ENCODE data around the gene HS6ST2.

Gene HS6ST2

DNA sequence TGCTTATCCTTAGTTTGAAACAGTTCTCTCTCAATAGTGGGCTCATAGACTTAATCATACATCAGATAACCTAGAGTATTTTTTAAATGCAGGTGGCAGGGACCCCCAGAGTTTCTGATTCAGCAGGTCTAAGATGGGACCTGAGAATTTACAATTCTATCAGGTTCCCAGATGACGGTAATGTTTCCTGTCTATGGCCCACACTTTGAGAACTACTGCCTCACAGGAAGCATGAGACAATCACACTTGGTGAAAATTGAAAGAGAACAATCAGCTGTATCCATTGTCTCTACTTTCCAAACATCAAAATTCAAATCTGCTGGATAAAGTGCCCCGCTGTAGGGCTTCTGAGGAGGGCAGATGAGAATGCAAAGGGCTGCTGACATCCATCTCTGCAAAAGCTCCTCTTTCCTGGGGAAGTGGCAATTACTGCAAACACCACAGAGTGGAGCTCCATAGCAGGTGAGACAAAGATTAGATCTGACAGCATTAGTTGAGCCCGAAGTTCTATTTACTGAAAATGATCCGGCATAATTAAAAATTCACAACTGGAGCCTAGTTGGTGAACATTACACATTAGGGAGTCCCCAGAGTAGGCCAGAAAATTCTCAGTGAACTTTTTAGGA is 281.8 kb downstream of the HS6ST2 start:
- DNase-seq (ENCODE audit: low read depth in 2 of 2) = no peak

DNA sequence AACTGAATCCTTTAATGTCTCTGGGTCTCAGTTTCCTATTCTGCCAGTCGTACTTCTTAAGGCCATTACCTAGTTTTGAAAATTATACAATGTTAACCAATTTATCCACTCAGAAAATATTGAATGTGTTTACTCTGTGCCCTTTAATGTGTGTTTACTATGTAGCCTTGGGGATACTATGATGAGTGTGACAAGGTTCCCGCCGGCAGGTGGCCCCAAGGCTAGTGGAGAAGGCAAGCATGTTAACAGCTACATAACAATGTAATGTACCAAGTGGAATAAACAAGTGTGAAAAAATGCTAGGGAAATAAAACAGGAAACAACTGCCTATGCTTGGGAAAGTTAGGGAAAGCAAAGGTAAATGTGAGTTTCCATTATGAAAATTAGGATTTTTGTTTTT is 282.3 kb downstream of the HS6ST2 start:
- no peak for DNase-seq (ENCODE audit: low read depth in 2 of 2)

DNA sequence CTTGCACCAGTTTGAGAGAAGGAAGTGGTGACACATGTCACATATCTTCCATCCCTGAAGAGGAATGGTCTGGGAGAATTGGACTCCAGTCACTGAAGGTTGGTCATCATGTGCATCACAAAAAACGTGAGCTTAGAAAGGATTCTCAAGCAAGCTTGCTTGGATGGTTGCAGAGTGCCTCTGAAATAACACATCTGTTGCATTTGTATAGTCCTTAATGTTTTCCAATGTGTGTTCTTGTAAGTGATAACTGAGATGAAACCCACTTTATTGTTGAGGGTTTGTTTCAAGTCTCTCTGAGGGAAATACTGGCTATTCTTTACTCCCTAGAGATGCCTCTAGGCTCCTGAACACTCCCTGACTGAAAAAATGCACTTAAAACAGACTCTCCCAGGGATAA is 285.1 kb downstream of the HS6ST2 start:
- DNase-seq (ENCODE audit: low read depth in 2 of 2) = no peak

GRCh38 chrX:132671229-132671641 is 287.2 kb downstream of the HS6ST2 start:
- no peak for DNase-seq (ENCODE audit: low read depth in 2 of 2)

GRCh38 chrX:132669142-132669541 is 289.3 kb downstream of the HS6ST2 start:
- DNase-seq (ENCODE audit: low read depth in 2 of 2) = no peak

- DNase-seq (ENCODE audit: low read depth in 2 of 2) = no peak
These were observed 290.3 kb downstream of the HS6ST2 start for GRCh38 chrX:132668178-132668577.

DNA sequence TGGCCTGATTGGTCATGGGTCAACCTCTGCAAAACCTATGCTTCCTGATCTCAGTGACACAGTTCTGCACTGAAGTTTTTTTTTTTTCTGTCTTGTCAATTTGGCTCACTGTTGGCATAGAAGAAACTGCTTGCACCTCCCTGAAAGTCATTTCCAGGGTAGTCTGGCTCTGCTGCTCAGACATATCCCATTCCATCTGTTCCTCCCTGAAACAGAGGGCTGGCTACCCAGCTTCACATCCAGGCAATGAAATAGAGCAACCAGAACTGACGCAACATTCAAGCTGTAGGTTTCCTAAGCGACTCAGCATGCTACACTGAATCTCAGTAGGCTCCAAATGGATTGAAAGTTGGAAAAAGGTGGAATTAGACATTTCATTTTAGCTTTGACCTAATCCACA is 292.8 kb downstream of the HS6ST2 start:
- DNase-seq (ENCODE audit: low read depth in 2 of 2) = no peak

DNA sequence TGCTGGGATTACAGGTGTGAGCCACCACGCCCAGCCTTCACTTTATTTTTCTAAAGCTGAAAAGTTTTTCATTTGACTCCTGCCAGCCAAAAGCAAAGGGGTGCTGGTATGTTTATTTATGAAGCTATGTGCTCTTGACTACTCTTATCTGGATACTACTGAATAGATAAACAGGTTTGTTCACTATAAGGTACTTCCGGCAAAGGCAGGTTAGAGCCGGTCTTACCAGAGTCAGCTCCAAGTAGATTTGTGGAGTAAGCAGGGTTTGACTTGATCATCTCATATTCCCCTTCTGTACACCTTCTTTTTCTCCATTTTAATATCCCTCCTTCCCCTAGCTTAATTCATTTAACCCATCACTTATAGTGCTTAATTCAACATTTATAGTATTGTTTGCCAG is 294.2 kb downstream of the HS6ST2 start:
- no peak for DNase-seq (ENCODE audit: low read depth in 2 of 2)

- DNase-seq (ENCODE audit: low read depth in 2 of 2) = no peak
These were observed 295.6 kb downstream of the HS6ST2 start for GRCh38 chrX:132662844-132663243.

DNA sequence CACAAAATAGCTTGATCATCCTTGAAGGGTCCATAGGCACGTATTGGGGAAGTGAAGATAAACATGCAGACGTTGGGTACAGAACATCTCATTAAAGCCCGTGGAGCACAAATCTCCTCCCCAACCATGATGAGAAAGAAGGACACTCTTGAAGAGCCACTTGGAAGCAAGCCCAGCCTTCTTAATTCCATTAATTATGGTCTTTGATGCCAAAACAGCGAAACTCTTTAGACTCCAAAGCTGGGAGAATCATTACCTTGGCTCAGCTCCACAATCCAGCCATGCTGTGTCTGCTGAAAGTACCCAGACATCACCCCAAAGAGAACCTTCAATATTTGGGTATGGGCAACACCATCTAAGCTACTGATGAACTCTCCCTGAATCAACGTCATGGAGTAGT is 300.6 kb downstream of the HS6ST2 start:
- DNase-seq (ENCODE audit: low read depth in 2 of 2) = no peak

DNA sequence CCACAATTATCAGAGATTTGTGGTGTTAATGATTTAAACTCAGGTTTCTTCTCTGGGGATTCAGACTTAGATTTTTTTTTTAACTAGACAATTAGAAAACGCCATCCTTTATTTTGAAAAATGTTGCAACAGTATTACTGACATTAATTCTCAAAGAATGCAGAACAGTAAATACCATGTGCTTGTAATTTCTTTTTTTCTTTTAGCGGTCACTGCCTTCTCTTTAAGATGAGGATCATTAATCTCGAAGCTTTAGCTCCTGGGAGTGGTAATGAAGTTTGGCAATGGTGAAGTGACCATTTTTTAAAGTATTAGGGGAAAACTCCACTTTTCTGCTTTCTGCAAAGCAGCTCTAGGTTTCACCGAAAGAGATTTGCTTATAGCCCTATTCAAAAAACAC is 305.6 kb downstream of the HS6ST2 start:
- DNase-seq (ENCODE audit: low read depth in 2 of 2) = no peak

DNA sequence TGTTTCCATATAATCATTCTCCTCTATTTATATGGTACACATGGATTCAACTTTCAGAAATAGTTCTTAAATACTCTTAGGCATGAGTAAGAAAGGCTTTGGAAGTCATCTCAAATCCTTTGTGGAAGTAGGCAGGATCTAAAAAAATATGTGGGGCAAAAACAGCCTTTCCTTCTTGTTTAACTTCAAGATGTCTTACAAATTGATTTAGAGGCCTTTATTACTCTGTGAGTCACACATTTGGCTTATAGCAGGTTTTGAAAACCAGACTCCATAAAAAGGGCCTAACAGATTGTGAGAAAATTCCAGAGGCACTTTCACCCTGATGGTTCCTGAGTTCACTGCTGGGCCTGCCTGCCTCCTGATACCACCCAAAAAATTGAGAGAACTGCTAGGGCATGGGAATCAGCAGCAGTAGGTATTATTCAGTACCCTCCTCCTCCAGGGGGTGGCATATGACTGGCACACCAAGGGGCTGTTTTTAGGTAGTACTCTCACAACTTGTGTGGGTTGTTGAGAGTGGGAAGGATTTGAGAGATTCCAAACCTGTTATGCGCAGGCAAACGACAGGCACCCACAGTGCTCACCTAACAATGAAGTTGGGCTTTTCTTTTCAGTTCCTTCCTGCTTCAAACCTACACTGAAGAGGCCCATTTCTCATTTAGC is 306.9 kb downstream of the HS6ST2 start:
- DNase-seq (ENCODE audit: low read depth in 2 of 2) = no peak

GRCh38 chrX:132648895-132649294 is 309.5 kb downstream of the HS6ST2 start:
- DNase-seq (ENCODE audit: low read depth in 2 of 2) = no peak

- no peak for DNase-seq (ENCODE audit: low read depth in 2 of 2)
These were observed 319.0 kb downstream of the HS6ST2 start for GRCh38 chrX:132639446-132639845.

DNA sequence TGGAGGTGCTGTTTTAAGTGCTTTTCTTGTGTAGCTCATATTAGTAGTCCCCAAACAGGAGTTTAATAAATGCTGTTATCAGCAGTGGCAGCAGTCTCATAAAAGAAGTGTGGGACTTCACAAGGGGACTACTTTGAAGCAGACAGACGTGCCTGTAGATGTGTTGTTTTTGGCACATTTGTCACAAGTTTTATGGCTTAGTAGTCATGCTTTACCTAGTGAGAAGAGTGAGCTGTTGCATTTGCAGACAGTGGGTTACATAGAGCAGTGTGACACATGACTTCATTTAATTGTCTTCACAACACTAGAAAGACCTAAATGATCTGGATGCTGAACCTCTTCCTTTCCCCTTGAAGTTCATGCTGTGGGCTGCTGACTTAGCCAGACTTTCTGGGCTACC is 320.1 kb downstream of the HS6ST2 start:
- no peak for DNase-seq (ENCODE audit: low read depth in 2 of 2)

- DNase-seq (ENCODE audit: low read depth in 2 of 2) = no peak
These were observed 322.3 kb downstream of the HS6ST2 start for GRCh38 chrX:132636080-132636479.

DNA sequence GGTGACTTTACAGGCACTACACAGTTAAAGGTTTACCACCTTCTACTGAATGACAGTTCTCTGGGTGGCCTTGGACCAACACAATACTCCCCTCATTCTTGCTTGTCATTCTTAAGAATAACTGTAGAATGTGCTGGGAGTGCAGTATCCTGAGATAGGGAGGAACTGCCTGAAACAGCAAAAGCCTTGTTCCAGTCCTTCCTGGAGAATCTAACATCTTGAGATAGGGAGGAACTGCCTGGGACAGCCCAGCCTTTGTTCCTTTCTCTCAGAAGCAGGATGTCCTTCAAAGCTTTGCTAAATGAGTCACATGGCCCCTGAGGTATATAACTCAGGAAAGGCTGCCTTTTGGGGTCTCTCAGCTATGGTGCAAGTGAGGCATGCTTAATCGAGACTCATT is 323.9 kb downstream of the HS6ST2 start:
- no peak for DNase-seq (ENCODE audit: low read depth in 2 of 2)

DNA sequence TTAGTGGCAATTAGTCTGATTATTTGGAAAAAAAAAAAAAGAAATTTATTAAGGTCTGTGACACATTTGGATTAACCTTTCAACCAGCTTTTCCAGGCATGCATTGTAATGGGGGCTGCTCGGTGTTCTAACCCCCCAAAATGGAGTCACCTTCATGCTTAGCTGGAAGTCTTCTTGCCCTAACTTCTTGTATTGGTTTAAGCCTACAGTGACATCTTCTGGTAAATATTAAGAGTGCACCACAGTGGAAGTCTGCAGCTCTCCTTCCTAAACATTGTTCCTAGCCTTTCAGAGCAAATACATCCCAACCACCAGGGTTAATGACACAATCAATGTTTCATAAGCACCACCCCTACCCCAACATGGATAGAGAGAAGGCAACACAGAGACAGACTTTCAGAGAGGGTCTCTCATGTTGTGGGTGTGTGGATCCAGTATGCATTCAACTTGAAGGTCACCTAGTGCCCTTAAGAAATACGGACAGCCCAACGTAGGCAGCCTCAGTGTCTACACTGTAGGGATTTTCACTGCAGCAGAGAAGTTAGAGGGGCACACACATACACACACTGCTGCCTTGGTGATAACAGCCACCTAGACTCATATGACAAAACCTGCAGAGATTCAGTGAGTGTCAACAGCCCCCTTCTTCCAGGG is 326.7 kb downstream of the HS6ST2 start:
- no peak for DNase-seq (ENCODE audit: low read depth in 2 of 2)

DNA sequence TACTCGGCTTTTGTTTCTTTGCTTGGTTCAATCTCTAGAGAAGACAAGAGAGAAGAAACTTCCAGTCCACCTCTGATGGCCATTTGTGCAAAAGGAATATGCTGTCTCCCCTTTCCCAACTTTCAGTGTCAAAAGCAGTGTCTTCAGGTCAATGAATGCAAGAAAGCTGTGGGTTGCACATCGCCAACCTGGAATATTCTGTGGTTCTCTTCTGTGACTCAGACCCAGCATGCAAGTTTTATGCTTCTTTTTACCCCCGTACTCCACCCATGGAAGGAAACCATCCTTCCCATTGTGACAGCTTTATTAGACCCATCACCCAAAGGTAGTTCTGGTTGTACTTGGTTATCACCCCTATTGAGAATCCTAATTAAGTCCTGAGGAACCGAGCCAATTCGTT is 334.0 kb downstream of the HS6ST2 start:
- DNase-seq (ENCODE audit: low read depth in 2 of 2) = no peak

DNA sequence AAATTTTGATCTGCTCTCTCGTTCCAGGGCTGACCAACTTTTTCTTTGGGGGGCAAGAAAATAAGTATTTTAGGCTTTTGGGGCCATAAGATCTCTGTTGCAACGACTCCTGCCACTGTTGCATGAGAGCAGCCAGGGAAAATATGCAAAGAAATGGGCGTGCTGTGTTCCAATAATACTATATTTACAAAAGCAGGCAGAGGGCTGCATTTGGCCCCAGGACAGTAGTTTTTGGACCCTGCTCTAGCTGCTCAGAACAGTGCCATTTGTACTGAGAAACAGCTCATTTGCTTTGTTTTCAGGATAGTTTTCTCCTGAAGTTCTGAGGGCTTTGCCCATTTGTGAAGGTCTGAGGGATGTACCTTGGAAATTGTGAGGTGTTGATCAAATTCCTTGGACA is 334.5 kb downstream of the HS6ST2 start:
- no peak for DNase-seq (ENCODE audit: low read depth in 2 of 2)

GRCh38 chrX:132623300-132623699 is 335.1 kb downstream of the HS6ST2 start:
- DNase-seq (ENCODE audit: low read depth in 2 of 2) = no peak

GRCh38 chrX:132622130-132622529 is 336.3 kb downstream of the HS6ST2 start:
- DNase-seq (ENCODE audit: low read depth in 2 of 2) = peak in 1 of 2 donors; percentile 12

DNA sequence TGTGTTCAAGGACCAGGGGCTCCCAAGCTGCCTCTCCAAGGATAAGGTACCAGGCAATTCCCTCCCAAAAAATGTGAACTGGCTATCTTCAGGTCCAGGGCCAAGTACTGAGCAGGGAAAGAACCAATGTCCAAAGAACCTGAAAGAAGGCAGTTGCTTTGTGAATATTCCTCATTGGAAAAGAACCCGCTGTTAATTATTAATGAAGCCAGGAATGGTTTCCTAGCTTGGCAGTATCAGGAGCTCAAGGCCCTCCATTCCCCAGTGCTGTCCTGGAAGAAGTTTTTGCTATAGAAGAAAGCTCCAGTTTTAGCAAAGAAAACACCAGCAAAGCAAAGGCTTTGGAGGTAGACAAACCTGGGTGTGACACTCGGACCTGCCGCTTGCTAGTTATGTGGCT is 339.6 kb downstream of the HS6ST2 start:
- no peak for DNase-seq (ENCODE audit: low read depth in 2 of 2)
